Hepatocyte (in vitro differentiated cells): ENCODE results near the gene OR1J2. TPM values are rescaled to one million over a fixed set of nuclear protein-coding genes. Genes with fewer than 3 reads are reported as not detected.

Experiments used
- DNase-seq: peaks from one replicate; pipeline ENCODE4 v3.0.0-alpha.2; 2016; ENCODE audit warnings: low spot score
- H2AFZ ChIP-seq: fragments of 200-600 bp; sonication (generic); 2 replicates; pipeline ENCODE4 v1.6.0; 2016; ENCODE audit warnings: antibody characterized with exemption, mild to moderate bottlenecking
- H3K27ac ChIP-seq: fragments of 200-600 bp; sonication (generic); 2 replicates; pipeline ENCODE4 v1.5.1; 2016; ENCODE audit warnings: mild to moderate bottlenecking
- H3K27me3 ChIP-seq: fragments of 200-600 bp; sonication (generic); 2 replicates; pipeline ENCODE4 v1.6.1; 2016
- H3K36me3 ChIP-seq: fragments of 200-600 bp; sonication (generic); replicated peaks from 2 replicates; pipeline ENCODE4 v1.5.1; 2016; ENCODE audit warnings: low read depth; ENCODE audit not compliant: insufficient read depth
- H3K4me1 ChIP-seq: fragments of 200-600 bp; sonication (generic); 2 replicates; pipeline ENCODE4 v1.5.1; 2016; ENCODE audit warnings: mild to moderate bottlenecking, moderate library complexity; ENCODE audit not compliant: insufficient read depth
- H3K4me2 ChIP-seq: fragments of 200-600 bp; sonication (generic); 2 replicates; pipeline ENCODE4 v1.6.0; 2016
- H3K4me3 ChIP-seq: fragments of 200-600 bp; sonication (generic); 2 replicates; pipeline ENCODE4 v1.5.1; 2016; ENCODE audit warnings: mild to moderate bottlenecking
- H3K79me2 ChIP-seq: fragments of 200-600 bp; sonication (generic); 2 replicates; pipeline ENCODE4 v1.6.0; 2017; ENCODE audit warnings: mild to moderate bottlenecking
- H3K9me2 ChIP-seq: fragments of 200-600 bp; sonication (generic); replicated peaks from 2 replicates; pipeline ENCODE4 v1.6.0; 2017; ENCODE audit warnings: mild to moderate bottlenecking; ENCODE audit not compliant: insufficient read depth
- H3K9me3 ChIP-seq: fragments of 200-600 bp; sonication (generic); 2 replicates; pipeline ENCODE4 v1.5.1; 2016; ENCODE audit warnings: low read depth, mild to moderate bottlenecking
- H4K20me1 ChIP-seq: fragments of 200-600 bp; sonication (generic); 2 replicates; pipeline ENCODE4 v1.6.0; 2016; ENCODE audit warnings: mild to moderate bottlenecking; ENCODE audit not compliant: insufficient read depth, poor library complexity, severe bottlenecking
- EZH2 ChIP-seq: fragments of 200-600 bp; sonication (generic); IDR thresholded peaks from 2 replicates; pipeline ENCODE4 v1.6.1; 2016; ENCODE audit warnings: antibody characterized with exemption, mild to moderate bottlenecking, borderline replicate concordance
- EZH2phosphoT487 ChIP-seq: fragments of 200-600 bp; sonication (generic); IDR thresholded peaks from one replicate; pipeline ENCODE4 v1.6.1; 2018; ENCODE audit warnings: antibody characterized with exemption, mild to moderate bottlenecking, low read depth, moderate library complexity; ENCODE audit not compliant: unreplicated experiment, severe bottlenecking
- WGBS: methylation state at CpG from one replicate; pipeline ENCODE4 v1.1.6; 2016; ENCODE audit warnings: low lambda C conversion rate; ENCODE audit errors: missing lambda C conversion rate; 5-methylcytosine and 5-hydroxymethylcytosine counted together
- polyA plus RNA-seq: library from polyadenylated mRNA; unstranded; fragments of >200 nt; fragmentation: Nextera tagmentation; extraction: Ambion mirVana; gene quantifications from 2 replicates; pipeline ENCODE4 v1.2.1, GENCODE V29; 2016
- total RNA-seq: library from RNA; depleted of rRNA; stranded (reverse); fragments of >200 nt; gene quantifications from 2 replicates; pipeline ENCODE4 v1.2.3, GENCODE V29; 2014
- TF ChIP-seq, protein P1 (sequence below): fragments of 200-600 bp; sonication (generic); IDR thresholded peaks from 2 replicates; pipeline ENCODE4 v1.5.1; 2016; ENCODE audit warnings: antibody characterized with exemption, mild to moderate bottlenecking; ENCODE audit not compliant: poor library complexity

OR1J2 gene
- total RNA-seq = not detected in 2 replicates
- not detected in 2 replicates for polyA plus RNA-seq

DNA sequence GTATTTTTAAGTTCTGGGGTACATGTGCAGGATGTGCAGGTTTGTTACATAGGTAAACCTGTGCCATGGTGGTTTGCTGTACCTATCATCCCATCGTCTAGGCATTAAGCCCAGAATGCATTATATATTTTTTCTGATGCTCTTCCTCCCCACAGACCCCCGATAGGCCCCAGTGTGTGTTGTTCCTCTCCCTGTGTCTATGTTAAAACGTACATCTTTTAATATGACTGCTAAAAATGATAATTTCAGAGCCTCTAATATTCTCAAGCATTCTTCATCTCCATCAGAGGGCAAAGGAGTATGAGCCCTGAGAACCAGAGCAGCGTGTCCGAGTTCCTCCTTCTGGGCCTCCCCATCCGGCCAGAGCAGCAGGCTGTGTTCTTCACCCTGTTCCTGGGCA is at the start of gene OR1J2:
Gene OR1J2 (plus strand): TSS at position 301 of the 400 bp plus-strand sequence. CDS start 0 bp downstream, at position 301.
- Histone ChIP-seq H3K4me1 (no peaks in the 10 kb centered on the region), H3K27ac (no peak within 1 kb of the TSS), H4K20me1 (no peaks in the 10 kb centered on the region), H3K9me3 (no peaks in the 10 kb centered on the region), H3K36me3 (no peaks in the 10 kb centered on the region), H3K9me2 (no peaks in the 10 kb centered on the region), H3K4me2 (no peak within 1 kb of the TSS), H3K4me3 (no peak within 1 kb of the TSS), H2AFZ (no peak within 1 kb of the TSS), H3K27me3 (no peaks in the 10 kb centered on the region), H3K79me2 (no peaks in the 10 kb centered on the region)
- WGBS = 70% methylated on average over 6 of the region's 6 CpGs
- no peak for DNase-seq
- TF ChIP-seq, protein P1, sequence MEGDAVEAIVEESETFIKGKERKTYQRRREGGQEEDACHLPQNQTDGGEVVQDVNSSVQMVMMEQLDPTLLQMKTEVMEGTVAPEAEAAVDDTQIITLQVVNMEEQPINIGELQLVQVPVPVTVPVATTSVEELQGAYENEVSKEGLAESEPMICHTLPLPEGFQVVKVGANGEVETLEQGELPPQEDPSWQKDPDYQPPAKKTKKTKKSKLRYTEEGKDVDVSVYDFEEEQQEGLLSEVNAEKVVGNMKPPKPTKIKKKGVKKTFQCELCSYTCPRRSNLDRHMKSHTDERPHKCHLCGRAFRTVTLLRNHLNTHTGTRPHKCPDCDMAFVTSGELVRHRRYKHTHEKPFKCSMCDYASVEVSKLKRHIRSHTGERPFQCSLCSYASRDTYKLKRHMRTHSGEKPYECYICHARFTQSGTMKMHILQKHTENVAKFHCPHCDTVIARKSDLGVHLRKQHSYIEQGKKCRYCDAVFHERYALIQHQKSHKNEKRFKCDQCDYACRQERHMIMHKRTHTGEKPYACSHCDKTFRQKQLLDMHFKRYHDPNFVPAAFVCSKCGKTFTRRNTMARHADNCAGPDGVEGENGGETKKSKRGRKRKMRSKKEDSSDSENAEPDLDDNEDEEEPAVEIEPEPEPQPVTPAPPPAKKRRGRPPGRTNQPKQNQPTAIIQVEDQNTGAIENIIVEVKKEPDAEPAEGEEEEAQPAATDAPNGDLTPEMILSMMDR = no peak
- TF ChIP-seq EZH2phosphoT487 = no peak
- no peak for TF ChIP-seq EZH2

GRCh38 chr9:122463828-122464632 is 46.6 kb upstream of the OR1J2 start:
- Histone ChIP-seq H3K27me3 (peaks cover 23% of the 10 kb centered on the region), H3K4me2 (peak overlapping the region; percentile 70), H3K4me1 (no peaks in the 10 kb centered on the region), H3K9me3 (no peaks in the 10 kb centered on the region), H3K4me3 (no peak overlapping the region), H3K9me2 (no peaks in the 10 kb centered on the region), H3K79me2 (no peaks in the 10 kb centered on the region), H2AFZ (peak overlapping the region; percentile 80), H3K27ac (no peak overlapping the region), H3K36me3 (no peaks in the 10 kb centered on the region), H4K20me1 (no peaks in the 10 kb centered on the region)
- 77% methylated on average over 10 of the region's 10 CpGs for WGBS
- TF ChIP-seq EZH2phosphoT487 (no peak), EZH2 (no peak)
- TF ChIP-seq, protein P1 = no peak
- DNase-seq = no peak

GRCh38 chr9:122464633-122465567 is 45.7 kb upstream of the OR1J2 start:
- Histone ChIP-seq H2AFZ (peak overlapping the region; percentile 80), H3K27ac (no peak overlapping the region), H3K4me1 (no peaks in the 10 kb centered on the region), H4K20me1 (no peaks in the 10 kb centered on the region), H3K4me2 (peak overlapping the region; percentile 70), H3K79me2 (no peaks in the 10 kb centered on the region), H3K9me3 (no peaks in the 10 kb centered on the region), H3K36me3 (no peaks in the 10 kb centered on the region), H3K27me3 (peaks cover 21% of the 10 kb centered on the region), H3K9me2 (no peaks in the 10 kb centered on the region), H3K4me3 (peak overlapping the region; percentile 44)
- TF ChIP-seq, protein P1 = peak; percentile 81
- TF ChIP-seq EZH2phosphoT487 (no peak), EZH2 (no peak)
- DNase-seq = peak; percentile 84
- 27% methylated on average over 10 of the region's 10 CpGs for whole genome bisulfite sequencing
